ENCODE data around the gene PLA2G3.

DNA sequence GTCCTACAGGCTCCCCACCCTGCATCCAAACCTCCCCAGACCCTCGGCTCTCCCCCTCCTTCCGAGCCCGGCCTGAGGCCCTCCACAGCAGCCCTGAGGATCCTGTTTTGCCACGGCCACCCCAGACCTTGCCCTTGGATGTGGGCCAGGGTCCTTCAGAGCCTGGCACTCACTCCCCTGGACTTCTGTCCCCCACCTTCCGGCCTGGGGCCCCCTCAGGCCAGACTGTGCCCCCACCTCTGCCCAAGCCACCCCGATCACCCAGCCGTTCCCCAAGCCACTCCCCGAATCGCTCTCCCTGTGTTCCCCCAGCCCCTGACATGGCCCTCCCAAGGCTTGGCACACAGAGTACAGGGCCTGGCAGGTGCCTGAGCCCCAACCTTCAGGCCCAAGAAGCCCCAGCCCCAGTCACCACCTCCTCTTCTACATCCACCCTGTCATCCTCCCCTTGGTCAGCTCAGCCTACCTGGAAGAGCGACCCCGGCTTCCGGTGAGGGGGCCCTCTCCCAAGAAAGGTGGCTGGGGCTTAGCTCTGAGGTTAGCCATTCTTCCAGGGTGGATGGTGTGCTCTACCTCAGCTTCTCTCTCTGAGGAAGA is 14.7 kb downstream of the PLA2G3 start:
- no peak for TF ChIP-seq POLR2AphosphoS5 (IDR thresholded peaks at IDR 0.05; ENCODE audit: low read depth, low read length)
- TF ChIP-seq, protein P1, sequence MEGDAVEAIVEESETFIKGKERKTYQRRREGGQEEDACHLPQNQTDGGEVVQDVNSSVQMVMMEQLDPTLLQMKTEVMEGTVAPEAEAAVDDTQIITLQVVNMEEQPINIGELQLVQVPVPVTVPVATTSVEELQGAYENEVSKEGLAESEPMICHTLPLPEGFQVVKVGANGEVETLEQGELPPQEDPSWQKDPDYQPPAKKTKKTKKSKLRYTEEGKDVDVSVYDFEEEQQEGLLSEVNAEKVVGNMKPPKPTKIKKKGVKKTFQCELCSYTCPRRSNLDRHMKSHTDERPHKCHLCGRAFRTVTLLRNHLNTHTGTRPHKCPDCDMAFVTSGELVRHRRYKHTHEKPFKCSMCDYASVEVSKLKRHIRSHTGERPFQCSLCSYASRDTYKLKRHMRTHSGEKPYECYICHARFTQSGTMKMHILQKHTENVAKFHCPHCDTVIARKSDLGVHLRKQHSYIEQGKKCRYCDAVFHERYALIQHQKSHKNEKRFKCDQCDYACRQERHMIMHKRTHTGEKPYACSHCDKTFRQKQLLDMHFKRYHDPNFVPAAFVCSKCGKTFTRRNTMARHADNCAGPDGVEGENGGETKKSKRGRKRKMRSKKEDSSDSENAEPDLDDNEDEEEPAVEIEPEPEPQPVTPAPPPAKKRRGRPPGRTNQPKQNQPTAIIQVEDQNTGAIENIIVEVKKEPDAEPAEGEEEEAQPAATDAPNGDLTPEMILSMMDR (IDR thresholded peaks at IDR 0.05), result no peak
- no peak for TF ChIP-seq SIN3A (IDR thresholded peaks at IDR 0.05; ENCODE audit: borderline replicate concordance, insufficient read depth, low read depth, low read length)
- TF ChIP-seq TCF7L2 (IDR thresholded peaks at IDR 0.05; ENCODE audit: low read depth, low read length), result no peak
- TF ChIP-seq, protein P2, sequence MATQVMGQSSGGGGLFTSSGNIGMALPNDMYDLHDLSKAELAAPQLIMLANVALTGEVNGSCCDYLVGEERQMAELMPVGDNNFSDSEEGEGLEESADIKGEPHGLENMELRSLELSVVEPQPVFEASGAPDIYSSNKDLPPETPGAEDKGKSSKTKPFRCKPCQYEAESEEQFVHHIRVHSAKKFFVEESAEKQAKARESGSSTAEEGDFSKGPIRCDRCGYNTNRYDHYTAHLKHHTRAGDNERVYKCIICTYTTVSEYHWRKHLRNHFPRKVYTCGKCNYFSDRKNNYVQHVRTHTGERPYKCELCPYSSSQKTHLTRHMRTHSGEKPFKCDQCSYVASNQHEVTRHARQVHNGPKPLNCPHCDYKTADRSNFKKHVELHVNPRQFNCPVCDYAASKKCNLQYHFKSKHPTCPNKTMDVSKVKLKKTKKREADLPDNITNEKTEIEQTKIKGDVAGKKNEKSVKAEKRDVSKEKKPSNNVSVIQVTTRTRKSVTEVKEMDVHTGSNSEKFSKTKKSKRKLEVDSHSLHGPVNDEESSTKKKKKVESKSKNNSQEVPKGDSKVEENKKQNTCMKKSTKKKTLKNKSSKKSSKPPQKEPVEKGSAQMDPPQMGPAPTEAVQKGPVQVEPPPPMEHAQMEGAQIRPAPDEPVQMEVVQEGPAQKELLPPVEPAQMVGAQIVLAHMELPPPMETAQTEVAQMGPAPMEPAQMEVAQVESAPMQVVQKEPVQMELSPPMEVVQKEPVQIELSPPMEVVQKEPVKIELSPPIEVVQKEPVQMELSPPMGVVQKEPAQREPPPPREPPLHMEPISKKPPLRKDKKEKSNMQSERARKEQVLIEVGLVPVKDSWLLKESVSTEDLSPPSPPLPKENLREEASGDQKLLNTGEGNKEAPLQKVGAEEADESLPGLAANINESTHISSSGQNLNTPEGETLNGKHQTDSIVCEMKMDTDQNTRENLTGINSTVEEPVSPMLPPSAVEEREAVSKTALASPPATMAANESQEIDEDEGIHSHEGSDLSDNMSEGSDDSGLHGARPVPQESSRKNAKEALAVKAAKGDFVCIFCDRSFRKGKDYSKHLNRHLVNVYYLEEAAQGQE (IDR thresholded peaks at IDR 0.05; ENCODE audit: insufficient read depth in 1 of 2, low read depth in 2 of 2, low read length in 1 of 2), result no peak

Measured in Panc1 (cell line).